Measurements from ENCODE around the gene NKAIN1. TPM values are rescaled to one million over a fixed set of nuclear protein-coding genes. Genes with fewer than 3 reads are reported as not detected.

NKAIN1 gene
- total RNA-seq, 6 donors from 2014 or later, result 0.13 to 0.31 TPM; not detected in 4

DNA sequence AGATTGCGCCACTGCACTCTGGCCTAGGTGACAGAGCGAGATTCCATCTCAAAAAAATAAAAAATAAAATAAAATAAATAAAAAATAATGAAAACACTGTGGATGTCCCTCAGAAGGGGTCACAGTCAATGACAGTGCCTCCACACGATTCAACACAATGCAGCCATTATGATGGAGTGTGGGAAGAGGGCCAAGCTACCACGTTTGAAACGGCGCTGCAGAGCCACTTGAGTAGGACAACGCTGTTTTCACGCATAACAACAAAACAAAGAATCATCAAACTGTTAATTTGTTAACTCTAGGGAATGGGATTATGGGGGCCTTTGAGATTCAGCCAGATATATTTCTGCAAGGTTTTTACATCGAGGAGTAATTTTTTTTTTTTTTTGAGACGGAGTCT lies 36.5 kb downstream of the NKAIN1 start:
- no peaks in the 10 kb centered on the region for H3K27me3 ChIP-seq
- H3K27ac ChIP-seq, result no peak overlapping the region
- H3K36me3 ChIP-seq, result no peaks in the 10 kb centered on the region
- no peak overlapping the region for H3K4me3 ChIP-seq
- DNase-seq (no peak), ATAC-seq (ENCODE audit: low FRiP score in 2 of 2) (no peak)
- TF ChIP-seq EP300 (IDR thresholded peaks at IDR 0.05) (no peak), POLR2AphosphoS5 (IDR thresholded peaks at IDR 0.05) (no peak), POLR2A (IDR thresholded peaks at IDR 0.05) (no peak)
- TF ChIP-seq, protein P1, sequence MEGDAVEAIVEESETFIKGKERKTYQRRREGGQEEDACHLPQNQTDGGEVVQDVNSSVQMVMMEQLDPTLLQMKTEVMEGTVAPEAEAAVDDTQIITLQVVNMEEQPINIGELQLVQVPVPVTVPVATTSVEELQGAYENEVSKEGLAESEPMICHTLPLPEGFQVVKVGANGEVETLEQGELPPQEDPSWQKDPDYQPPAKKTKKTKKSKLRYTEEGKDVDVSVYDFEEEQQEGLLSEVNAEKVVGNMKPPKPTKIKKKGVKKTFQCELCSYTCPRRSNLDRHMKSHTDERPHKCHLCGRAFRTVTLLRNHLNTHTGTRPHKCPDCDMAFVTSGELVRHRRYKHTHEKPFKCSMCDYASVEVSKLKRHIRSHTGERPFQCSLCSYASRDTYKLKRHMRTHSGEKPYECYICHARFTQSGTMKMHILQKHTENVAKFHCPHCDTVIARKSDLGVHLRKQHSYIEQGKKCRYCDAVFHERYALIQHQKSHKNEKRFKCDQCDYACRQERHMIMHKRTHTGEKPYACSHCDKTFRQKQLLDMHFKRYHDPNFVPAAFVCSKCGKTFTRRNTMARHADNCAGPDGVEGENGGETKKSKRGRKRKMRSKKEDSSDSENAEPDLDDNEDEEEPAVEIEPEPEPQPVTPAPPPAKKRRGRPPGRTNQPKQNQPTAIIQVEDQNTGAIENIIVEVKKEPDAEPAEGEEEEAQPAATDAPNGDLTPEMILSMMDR (IDR thresholded peaks at IDR 0.05), result no peak
- no peaks in the 10 kb centered on the region for H3K4me1 ChIP-seq
- H3K9me3 ChIP-seq, result no peaks in the 10 kb centered on the region
- 81% methylated on average over 10 of the region's 10 CpGs for WGBS, 2 donors

DNA sequence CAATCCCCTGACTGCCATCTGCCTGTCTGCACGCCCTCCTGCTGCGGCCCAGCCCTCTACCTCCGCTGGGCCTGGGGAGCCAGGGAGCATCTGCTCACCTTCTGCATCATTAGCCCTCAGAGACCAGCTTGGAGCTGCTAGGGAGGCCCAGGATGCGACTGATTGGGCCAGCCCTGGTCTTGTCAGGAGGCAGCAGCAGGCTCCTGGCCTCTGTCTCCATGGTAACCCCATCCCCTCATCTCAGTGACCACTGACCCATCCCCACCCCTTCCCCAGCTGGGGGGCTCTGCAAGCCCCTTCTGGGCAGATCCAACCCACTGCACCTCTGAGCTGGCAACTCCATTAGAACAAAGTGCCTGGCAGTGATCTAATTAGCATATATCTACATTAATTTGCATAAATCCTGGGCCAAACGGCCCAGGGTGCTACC lies 37.7 kb downstream of the NKAIN1 start:
- Histone ChIP-seq H3K27ac (no peak overlapping the region), H3K36me3 (no peaks in the 10 kb centered on the region), H3K4me3 (no peak overlapping the region), H3K4me1 (no peaks in the 10 kb centered on the region), H3K9me3 (no peaks in the 10 kb centered on the region), H3K27me3 (no peaks in the 10 kb centered on the region)
- no peak for DNase-seq
- 56 to 84% methylated on average over 1 to 5 of the region's 5 CpGs for WGBS, 2 donors
- no peak for ATAC-seq (ENCODE audit: low FRiP score in 2 of 2)
- no peak for TF ChIP-seq EP300 (IDR thresholded peaks at IDR 0.05)
- TF ChIP-seq, protein P1 (IDR thresholded peaks at IDR 0.05), result no peak
- no peak for TF ChIP-seq POLR2A (IDR thresholded peaks at IDR 0.05)
- no peak for TF ChIP-seq POLR2AphosphoS5 (IDR thresholded peaks at IDR 0.05)

DNA sequence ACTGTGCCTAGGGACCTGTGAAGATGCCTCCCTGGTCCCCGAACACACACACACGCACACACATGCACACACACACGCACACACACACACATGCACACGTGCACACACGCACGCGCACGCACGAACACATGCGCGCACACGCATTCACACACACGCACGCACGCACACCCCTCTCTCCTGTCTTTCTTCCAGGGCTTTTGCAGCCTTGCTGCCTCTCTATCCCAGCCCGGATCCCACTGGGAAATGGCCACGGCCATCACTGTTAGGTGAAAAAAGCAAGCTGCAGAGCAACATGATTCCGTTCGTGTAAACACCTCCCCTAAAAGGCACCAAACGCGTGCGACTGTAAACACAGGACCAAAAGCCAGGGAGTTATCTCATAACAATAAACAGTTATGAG lies 39.7 kb downstream of the NKAIN1 start:
- no peaks in the 10 kb centered on the region for H3K4me1 ChIP-seq
- H3K4me3 ChIP-seq, result no peak overlapping the region
- H3K27ac ChIP-seq, result no peak overlapping the region
- peak in 1 of 2 donors; percentile 38 for ATAC-seq (ENCODE audit: low FRiP score in 2 of 2)
- H3K36me3 ChIP-seq, result no peaks in the 10 kb centered on the region
- no peaks in the 10 kb centered on the region for H3K9me3 ChIP-seq
- WGBS, 2 donors, result 62 to 69% methylated on average over 22 of the region's 22 CpGs
- no peaks in the 10 kb centered on the region for H3K27me3 ChIP-seq
- no peak for DNase-seq
- TF ChIP-seq EP300 (IDR thresholded peaks at IDR 0.05), result no peak
- TF ChIP-seq, protein P1 (IDR thresholded peaks at IDR 0.05), result no peak
- TF ChIP-seq POLR2AphosphoS5 (IDR thresholded peaks at IDR 0.05), result no peak
- TF ChIP-seq POLR2A (IDR thresholded peaks at IDR 0.05), result no peak

DNA sequence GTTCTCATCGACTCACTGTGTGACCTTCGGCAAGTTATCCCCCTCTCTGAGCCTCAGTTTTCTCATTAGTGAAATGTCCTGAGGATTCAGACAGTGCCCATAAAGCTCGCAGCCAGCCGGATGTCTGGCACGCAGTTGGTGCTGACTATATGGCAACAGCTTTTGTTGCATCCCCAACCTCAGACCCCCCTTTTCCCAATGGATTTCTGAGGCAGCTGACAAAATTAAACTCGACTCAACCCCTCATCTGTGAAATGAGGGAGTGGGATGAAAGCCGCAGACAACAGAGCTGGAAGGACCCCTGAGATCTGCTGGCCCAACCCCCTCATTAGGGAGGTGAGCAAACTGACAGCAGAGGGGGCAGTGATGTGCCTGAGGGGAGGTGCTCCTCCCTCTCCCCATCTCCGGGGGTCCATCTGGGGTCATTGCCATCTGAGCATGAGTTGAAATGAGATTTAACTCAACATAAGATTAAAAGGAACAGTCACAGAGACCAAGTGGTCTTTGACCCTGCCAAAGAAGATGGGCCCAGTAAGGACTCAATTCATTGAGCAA lies 40.4 kb downstream of the NKAIN1 start:
- Histone ChIP-seq H3K4me1 (no peaks in the 10 kb centered on the region), H3K4me3 (no peak overlapping the region), H3K27ac (no peak overlapping the region), H3K27me3 (no peaks in the 10 kb centered on the region), H3K9me3 (no peaks in the 10 kb centered on the region), H3K36me3 (no peaks in the 10 kb centered on the region)
- 73 to 78% methylated on average over 6 to 8 of the region's 8 CpGs for WGBS, 2 donors
- ATAC-seq (ENCODE audit: low FRiP score in 2 of 2) (no peak), DNase-seq (no peak)
- TF ChIP-seq EP300 (IDR thresholded peaks at IDR 0.05), result no peak
- TF ChIP-seq, protein P1 (IDR thresholded peaks at IDR 0.05), result no peak
- no peak for TF ChIP-seq POLR2AphosphoS5 (IDR thresholded peaks at IDR 0.05)
- TF ChIP-seq POLR2A (IDR thresholded peaks at IDR 0.05), result no peak

DNA sequence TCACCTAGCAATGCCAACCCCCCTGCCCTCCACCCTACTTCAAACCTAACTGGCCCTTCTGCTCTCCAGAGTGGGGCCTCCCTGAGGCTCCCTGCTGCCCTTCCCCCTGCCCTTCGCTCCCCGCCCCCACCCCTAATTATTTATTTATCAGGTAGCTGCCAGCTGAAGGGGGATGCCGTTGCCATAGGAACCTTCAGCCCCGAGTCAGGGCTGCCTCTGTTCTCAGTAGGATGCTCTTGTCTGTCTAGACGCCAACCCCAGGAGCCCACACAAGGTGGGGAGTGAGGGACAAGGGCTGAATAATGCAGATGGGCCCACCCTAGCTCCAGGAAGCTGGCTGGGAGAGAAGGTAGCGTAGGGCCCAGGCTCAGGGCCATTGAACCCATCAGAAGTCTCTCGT lies 41.1 kb downstream of the NKAIN1 start:
- Histone ChIP-seq H3K36me3 (no peaks in the 10 kb centered on the region), H3K27ac (no peak overlapping the region), H3K4me3 (no peak overlapping the region), H3K4me1 (no peaks in the 10 kb centered on the region), H3K27me3 (no peaks in the 10 kb centered on the region), H3K9me3 (no peaks in the 10 kb centered on the region)
- no peak for DNase-seq
- WGBS, 2 donors, result 44 to 64% methylated on average over 4 to 7 of the region's 7 CpGs
- peak in 1 of 2 donors; percentile 37 for ATAC-seq (ENCODE audit: low FRiP score in 2 of 2)
- TF ChIP-seq POLR2AphosphoS5 (IDR thresholded peaks at IDR 0.05), result no peak
